ENCODE data around the gene FN1. TPM values are rescaled to one million over a fixed set of nuclear protein-coding genes. Genes with fewer than 3 reads are reported as not detected.

Gene FN1
- total RNA-seq, 1 experiment from 2014 or later = 11.1 TPM

- TF ChIP-seq EGR1 (IDR thresholded peaks at IDR 0.05; ENCODE audit: low read depth) = no peak
Measured at GRCh38 chr2:215415218-215415617, 20.6 kb downstream of the FN1 start (continued).

GRCh38 chr2:215414674-215415073, 21.2 kb downstream of the FN1 start:
- H3K9me2 ChIP-seq (ENCODE audit: insufficient read depth) = no peaks in the 10 kb centered on the region
- ChIA-PET CTCF (no interaction called here), POLR2A (no interaction called here), RAD21 (ENCODE audit: low non-redundant PET in 1 of 2, low total read pairs in 2 of 2, uncharacterized antibody in 2 of 2, unreplicated experiment in 2 of 2) (no interaction called here)
- no peak overlapping the region for H3K9ac ChIP-seq (ENCODE audit: low read length)
- no TSS peak for BruUV-seq (replicated peaks)
- no peak for TF ChIP-seq SP1 (IDR thresholded peaks at IDR 0.05; ENCODE audit: low read depth)
- TF ChIP-seq CEBPB (IDR thresholded peaks at IDR 0.05; ENCODE audit: low read depth) = no peak
- no peak for TF ChIP-seq ZBTB33 (IDR thresholded peaks at IDR 0.05; ENCODE audit: extremely low read depth, insufficient replicate concordance, low read length)
- no peak for TF ChIP-seq FOSL1 (IDR thresholded peaks at IDR 0.05; ENCODE audit: low read depth)
- no peak for TF ChIP-seq REST (IDR thresholded peaks at IDR 0.05; ENCODE audit: low read depth)
- no peak for TF ChIP-seq EZH2 (IDR thresholded peaks at IDR 0.05)
- TF ChIP-seq MAX (IDR thresholded peaks at IDR 0.05) = no peak
- TF ChIP-seq SRF (IDR thresholded peaks at IDR 0.05; ENCODE audit: low read depth) = no peak
- no peak for TF ChIP-seq ELF1 (IDR thresholded peaks at IDR 0.05; ENCODE audit: borderline replicate concordance, low read depth)
- no peak for TF ChIP-seq CTCF (IDR thresholded peaks at IDR 0.05 in 2 of 3, conservative IDR thresholded peaks at IDR 0.05 in 1 of 3; ENCODE audit: borderline replicate concordance in 1 of 3, insufficient read depth in 1 of 3, low read depth in 2 of 3, low read length in 2 of 3)
- no peak for TF ChIP-seq POLR2A (IDR thresholded peaks at IDR 0.05; ENCODE audit: borderline replicate concordance, extremely low read depth, insufficient read depth, insufficient read length)
- no peak for TF ChIP-seq YY1 (IDR thresholded peaks at IDR 0.05; ENCODE audit: extremely low read depth, insufficient replicate concordance, low read depth, low read length)
- TF ChIP-seq POLR2AphosphoS5 (IDR thresholded peaks at IDR 0.05; ENCODE audit: low read depth, low read length) = no peak
- TF ChIP-seq TCF7L2 (IDR thresholded peaks at IDR 0.05; ENCODE audit: borderline replicate concordance, extremely low read depth, insufficient read depth, insufficient read length) = no peak
- no peak for TF ChIP-seq EZH2phosphoT487 (IDR thresholded peaks at IDR 0.05; ENCODE audit: borderline replicate concordance)
- no peak overlapping the region for H3K4me3 ChIP-seq (replicated peaks in 1 of 2; ENCODE audit: low read depth in 1 of 2, low read length in 2 of 2)
- H3K27ac ChIP-seq (ENCODE audit: low read depth, low read length) = no peak overlapping the region
- no peaks in the 10 kb centered on the region for H4K20me1 ChIP-seq (ENCODE audit: insufficient read depth)
- intact Hi-C loops (cut with micrococcal nuclease) = no loop called here
- peaks cover 4% of the 10 kb centered on the region; the same call in 1 of the 2 replicates for H3K27me3 ChIP-seq (ENCODE audit: insufficient read depth, low read length)
- H3K4me2 ChIP-seq (ENCODE audit: low read length) = no peak overlapping the region
- H2AFZ ChIP-seq (ENCODE audit: low read depth, low read length, poor library complexity, severe bottlenecking) = no peak overlapping the region
- H3K79me2 ChIP-seq (ENCODE audit: insufficient read depth, low read length) = no peaks in the 10 kb centered on the region
- no peaks in the 10 kb centered on the region for H3K9me3 ChIP-seq (ENCODE audit: control insufficient read depth in 1 of 2, insufficient read depth in 1 of 2, low read depth in 1 of 2, low read length in 2 of 2)
- H3K4me1 ChIP-seq (ENCODE audit: control insufficient read depth in 1 of 2, insufficient read depth in 2 of 2, low read length in 2 of 2) = peaks cover 12 to 24% of the 10 kb centered on the region in 2 experiments
- ATAC-seq (no peak), DNase-seq (ENCODE audit: low read depth, low spot score) (no peak)
- no peaks in the 10 kb centered on the region for H3K36me3 ChIP-seq (ENCODE audit: control insufficient read depth in 1 of 2, insufficient read depth in 2 of 2, low read length in 2 of 2)
